DOHH2 (cell line): ENCODE results near the gene SLC25A33.

Source experiments
- H3F3A ChIP-seq: fragments of 200-600 bp; sonication (generic), shearing (Covaris generic); 2 replicates; pipeline ENCODE4 v1.6.0; 2016; ENCODE audit warnings: antibody characterized with exemption, mild to moderate bottlenecking; ENCODE audit not compliant: control insufficient read depth, insufficient read depth
- H3K27ac ChIP-seq: fragments of 200-600 bp; sonication (generic); 2 replicates; pipeline ENCODE4 v1.5.1; 2014; ENCODE audit warnings: low read depth, mild to moderate bottlenecking, low read length, moderate library complexity
- H3K27me3 ChIP-seq: fragments of 200-600 bp; sonication (generic); 2 replicates; pipeline ENCODE4 v1.6.1; 2014; ENCODE audit warnings: mild to moderate bottlenecking, low read length, mixed read lengths; ENCODE audit not compliant: control insufficient read depth
- H3K36me3 ChIP-seq: fragments of 200-600 bp; sonication (generic); 2 replicates; pipeline ENCODE4 v1.6.1; 2014; ENCODE audit warnings: mild to moderate bottlenecking, low read length, moderate library complexity, mixed read lengths; ENCODE audit not compliant: control insufficient read depth
- H3K4me1 ChIP-seq: fragments of 200-600 bp; sonication (generic); 2 replicates; pipeline ENCODE4 v1.6.1; 2014; ENCODE audit warnings: mild to moderate bottlenecking, low read length, mixed read lengths; ENCODE audit not compliant: control insufficient read depth
- H3K4me2 ChIP-seq: fragments of 200-600 bp; sonication (generic); 2 replicates; pipeline ENCODE4 v1.6.0; 2014; ENCODE audit warnings: mild to moderate bottlenecking, low read length, moderate library complexity
- H3K4me3 ChIP-seq: fragments of 200-600 bp; sonication (generic); 2 replicates; pipeline ENCODE4 v1.5.1; 2014; ENCODE audit warnings: mild to moderate bottlenecking, low read length, mixed read lengths
- H3K79me2 ChIP-seq: fragments of 200-600 bp; sonication (generic); 2 replicates; pipeline ENCODE4 v1.6.1; 2014; ENCODE audit warnings: mild to moderate bottlenecking, low read length, mixed read lengths; ENCODE audit not compliant: control insufficient read depth
- H3K9me2 ChIP-seq: fragments of 200-600 bp; sonication (generic); replicated peaks from 2 replicates; pipeline ENCODE4 v1.6.1; 2014; ENCODE audit warnings: mild to moderate bottlenecking, low read length, mixed read lengths; ENCODE audit not compliant: control insufficient read depth
- H3K9me3 ChIP-seq: fragments of 200-600 bp; sonication (generic); 2 replicates; pipeline ENCODE4 v1.6.1; 2014; ENCODE audit warnings: antibody characterized with exemption, low read length, mixed read lengths; ENCODE audit not compliant: control insufficient read depth, insufficient read depth
- H4K20me1 ChIP-seq: fragments of 200-600 bp; sonication (generic); 2 replicates; pipeline ENCODE4 v1.6.0; 2014; ENCODE audit warnings: low read depth, mild to moderate bottlenecking, antibody characterized with exemption, low read length, moderate library complexity; ENCODE audit not compliant: control insufficient read depth, insufficient read depth
- EZH2phosphoT487 ChIP-seq: fragments of 200-600 bp; sonication (generic); IDR thresholded peaks from 2 replicates; pipeline ENCODE4 v1.6.1; 2017; ENCODE audit warnings: borderline replicate concordance, mild to moderate bottlenecking, antibody characterized with exemption, low read length, moderate library complexity, mixed read lengths
- TF ChIP-seq, protein P1 (sequence below): fragments of 200-600 bp; sonication (generic); IDR thresholded peaks from one replicate; pipeline ENCODE4 v1.5.1; 2014; ENCODE audit warnings: antibody characterized with exemption, mild to moderate bottlenecking, low read depth, low read length; ENCODE audit not compliant: poor library complexity, severe bottlenecking

SLC25A33 gene

GRCh38 chr1:9593492-9594465, 54.5 kb downstream of the SLC25A33 start:
- peaks cover 79% of the 10 kb centered on the region for H3K79me2 ChIP-seq
- H3K4me1 ChIP-seq: peaks cover 46% of the 10 kb centered on the region
- H3K9me3 ChIP-seq: no peaks in the 10 kb centered on the region
- no peaks in the 10 kb centered on the region for H3F3A ChIP-seq
- H3K9me2 ChIP-seq: no peaks in the 10 kb centered on the region
- TF ChIP-seq EZH2phosphoT487: no peak
- TF ChIP-seq, protein P1, sequence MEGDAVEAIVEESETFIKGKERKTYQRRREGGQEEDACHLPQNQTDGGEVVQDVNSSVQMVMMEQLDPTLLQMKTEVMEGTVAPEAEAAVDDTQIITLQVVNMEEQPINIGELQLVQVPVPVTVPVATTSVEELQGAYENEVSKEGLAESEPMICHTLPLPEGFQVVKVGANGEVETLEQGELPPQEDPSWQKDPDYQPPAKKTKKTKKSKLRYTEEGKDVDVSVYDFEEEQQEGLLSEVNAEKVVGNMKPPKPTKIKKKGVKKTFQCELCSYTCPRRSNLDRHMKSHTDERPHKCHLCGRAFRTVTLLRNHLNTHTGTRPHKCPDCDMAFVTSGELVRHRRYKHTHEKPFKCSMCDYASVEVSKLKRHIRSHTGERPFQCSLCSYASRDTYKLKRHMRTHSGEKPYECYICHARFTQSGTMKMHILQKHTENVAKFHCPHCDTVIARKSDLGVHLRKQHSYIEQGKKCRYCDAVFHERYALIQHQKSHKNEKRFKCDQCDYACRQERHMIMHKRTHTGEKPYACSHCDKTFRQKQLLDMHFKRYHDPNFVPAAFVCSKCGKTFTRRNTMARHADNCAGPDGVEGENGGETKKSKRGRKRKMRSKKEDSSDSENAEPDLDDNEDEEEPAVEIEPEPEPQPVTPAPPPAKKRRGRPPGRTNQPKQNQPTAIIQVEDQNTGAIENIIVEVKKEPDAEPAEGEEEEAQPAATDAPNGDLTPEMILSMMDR: no peak
- peaks cover 39% of the 10 kb centered on the region for H3K36me3 ChIP-seq
- H3K27ac ChIP-seq: peak overlapping the region; percentile 39
- peak overlapping the region; percentile 89 for H3K4me2 ChIP-seq
- no peaks in the 10 kb centered on the region for H3K27me3 ChIP-seq
- H4K20me1 ChIP-seq: peaks cover 27% of the 10 kb centered on the region
- H3K4me3 ChIP-seq: peak overlapping the region; percentile 58

DNA sequence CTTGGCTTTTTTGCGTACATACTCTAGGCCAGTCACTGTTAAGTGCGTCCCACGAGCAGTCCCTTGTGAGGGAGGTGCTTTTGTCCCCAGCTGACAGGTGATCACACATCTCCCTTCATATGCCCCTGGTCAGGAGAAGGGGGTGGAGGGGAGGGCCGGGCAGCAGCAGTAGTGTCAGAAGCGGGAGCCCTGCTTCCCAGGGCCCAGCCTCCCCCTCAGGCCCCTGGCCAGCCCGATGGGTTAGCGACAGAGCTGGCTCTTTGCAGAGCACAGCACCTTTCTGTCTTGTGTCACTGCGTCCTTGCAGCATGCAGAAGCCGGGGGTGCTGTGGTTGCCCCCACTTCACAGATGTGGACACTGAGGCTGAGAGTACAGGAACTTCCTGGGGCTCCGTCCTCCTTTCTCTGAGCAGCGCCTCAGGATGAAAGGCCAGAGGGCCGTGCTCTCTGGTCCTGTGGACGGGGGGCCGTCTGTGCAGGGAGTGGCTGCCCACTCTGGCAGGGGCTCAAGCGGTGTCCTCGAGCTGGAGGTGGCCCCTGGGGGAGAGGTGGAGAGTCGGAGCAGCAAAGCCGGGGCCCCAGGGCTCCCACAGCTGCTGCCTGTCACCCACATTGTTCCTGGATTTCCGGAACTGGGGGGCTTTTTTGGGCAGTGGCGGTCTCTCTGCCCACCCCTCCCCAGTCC, 55.3 kb downstream of the SLC25A33 start:
- Histone ChIP-seq H3K4me2 (no peak overlapping the region), H3K4me1 (peaks cover 45% of the 10 kb centered on the region)

GRCh38 chr1:9595156-9595967, 56.1 kb downstream of the SLC25A33 start:
- peaks cover 65% of the 10 kb centered on the region for H3K79me2 ChIP-seq
- no peaks in the 10 kb centered on the region for H3K27me3 ChIP-seq
- no peak overlapping the region for H3K27ac ChIP-seq

More for the DNA sequence above, 55.3 kb downstream of the SLC25A33 start:
- H4K20me1 ChIP-seq: peaks cover 27% of the 10 kb centered on the region
- H3K9me3 ChIP-seq: no peaks in the 10 kb centered on the region
- H3K9me2 ChIP-seq: no peaks in the 10 kb centered on the region
- no peak overlapping the region for H3K4me3 ChIP-seq
- H3K36me3 ChIP-seq: peaks cover 39% of the 10 kb centered on the region
- H3K27me3 ChIP-seq: no peaks in the 10 kb centered on the region
- no peak overlapping the region for H3K27ac ChIP-seq
- no peaks in the 10 kb centered on the region for H3F3A ChIP-seq
- peaks cover 73% of the 10 kb centered on the region for H3K79me2 ChIP-seq
- no peak for TF ChIP-seq EZH2phosphoT487
- TF ChIP-seq, protein P1: no peak

More at GRCh38 chr1:9595156-9595967, 56.1 kb downstream of the SLC25A33 start:
- Histone ChIP-seq H3K9me3 (no peaks in the 10 kb centered on the region), H3K9me2 (no peaks in the 10 kb centered on the region), H3K36me3 (peaks cover 46% of the 10 kb centered on the region), H3F3A (no peaks in the 10 kb centered on the region), H3K4me3 (no peak overlapping the region), H3K4me1 (peaks cover 37% of the 10 kb centered on the region), H3K4me2 (no peak overlapping the region), H4K20me1 (peaks cover 23% of the 10 kb centered on the region)
- TF ChIP-seq EZH2phosphoT487: no peak
- TF ChIP-seq, protein P1: no peak
